GM18502 (cell line): ENCODE results near the gene RPS6KB2.
"Not testable (repeated sequence)": the region's sequence is repeated elsewhere in the genome, so short reads cannot be mapped to it uniquely, and the experiment has no call there.

Source experiments
- ATAC-seq: cut with Tn5 transposase; IDR thresholded peaks from one replicate; pipeline ENCODE4 v1.9.1; 2021; ENCODE audit warnings: mild to moderate bottlenecking; ENCODE audit not compliant: unreplicated experiment, poor library complexity

Gene RPS6KB2

GRCh38 chr11:67463186-67463585 lies 34.9 kb downstream of the RPS6KB2 start:
- ATAC-seq = no peak

- no peak for ATAC-seq
Observed at GRCh38 chr11:67463680-67464410, 35.6 kb downstream of the RPS6KB2 start.

- ATAC-seq = peak; percentile 62
Observed at GRCh38 chr11:67464411-67465188, 36.3 kb downstream of the RPS6KB2 start.

GRCh38 chr11:67465189-67465510 lies 36.9 kb downstream of the RPS6KB2 start:
- ATAC-seq = no peak

GRCh38 chr11:67465530-67465929 lies 37.2 kb downstream of the RPS6KB2 start:
- not testable (repeated sequence) for ATAC-seq

- ATAC-seq = no peak
Observed at GRCh38 chr11:67466367-67466766, 38.1 kb downstream of the RPS6KB2 start.

- ATAC-seq = no peak
Observed at GRCh38 chr11:67466962-67467771, 38.9 kb downstream of the RPS6KB2 start.

GRCh38 chr11:67468056-67468455 lies 39.8 kb downstream of the RPS6KB2 start:
- no peak for ATAC-seq

GRCh38 chr11:67468456-67468758 lies 40.1 kb downstream of the RPS6KB2 start:
- no peak for ATAC-seq

GRCh38 chr11:67468759-67469507 lies 40.6 kb downstream of the RPS6KB2 start, which contains the start of gene TMEM134:
TSS of gene TMEM134 (minus strand) at chr11:67469251. CDS start at chr11:67469192, 59 bp downstream.
- ATAC-seq = peak; percentile 69

- ATAC-seq = no peak
Observed at GRCh38 chr11:67469508-67469811, 41.2 kb downstream of the RPS6KB2 start.

GRCh38 chr11:67470337-67471002 lies 42.2 kb downstream of the RPS6KB2 start:
- ATAC-seq = no peak

GRCh38 chr11:67472882-67473281 lies 44.6 kb downstream of the RPS6KB2 start:
- ATAC-seq = no peak

GRCh38 chr11:67476692-67477091 lies 48.4 kb downstream of the RPS6KB2 start:
- not testable (repeated sequence) for ATAC-seq

GRCh38 chr11:67477344-67478050 lies 49.2 kb downstream of the RPS6KB2 start:
- ATAC-seq = not testable (repeated sequence)

GRCh38 chr11:67482275-67482826 lies 54.1 kb downstream of the RPS6KB2 start:
- peak; percentile 8 for ATAC-seq

- ATAC-seq = peak; percentile 70
Observed at GRCh38 chr11:67482827-67483798, 54.8 kb downstream of the RPS6KB2 start, which contains the start of gene AIP. TSS of gene AIP (plus strand) at chr11:67483026. CDS start at chr11:67483159, 133 bp downstream.
